ENCODE measurements around the gene TCF25.
A peak's percentile ranks its signal among the peaks of the same experiment; 100 is the strongest.

TCF25 gene

GRCh38 chr16:89860747-89861304 lies 12.6 kb upstream of the TCF25 start:
- H3K4me3 ChIP-seq: no peak overlapping the region
- H3K27ac ChIP-seq: no peak overlapping the region
- no peak for DNase-seq (ENCODE audit: low spot score)
- peak; percentile 94 for TF ChIP-seq CTCF (IDR thresholded peaks at IDR 0.05)

- no peak for DNase-seq (ENCODE audit: low spot score)
- Histone ChIP-seq H3K27ac (no peak overlapping the region), H3K4me3 (no peak overlapping the region)
- no peak for TF ChIP-seq CTCF (IDR thresholded peaks at IDR 0.05)
These were observed 11.7 kb upstream of the TCF25 start for GRCh38 chr16:89861648-89862047.

GRCh38 chr16:89862732-89863131 lies 10.7 kb upstream of the TCF25 start:
- no peak overlapping the region for H3K27ac ChIP-seq
- DNase-seq (ENCODE audit: low spot score): no peak
- no peak for TF ChIP-seq CTCF (IDR thresholded peaks at IDR 0.05)

GRCh38 chr16:89863741-89864526 lies 9.5 kb upstream of the TCF25 start:
- no peak for DNase-seq (ENCODE audit: low spot score)
- Histone ChIP-seq H3K4me3 (no peak overlapping the region), H3K27ac (peak overlapping the region in 1 of 2 donors; percentile 68)
- no peak for TF ChIP-seq CTCF (IDR thresholded peaks at IDR 0.05)

More at GRCh38 chr16:89862732-89863131, 10.7 kb upstream of the TCF25 start:
- H3K4me3 ChIP-seq: no peak overlapping the region

- DNase-seq (ENCODE audit: low spot score): no peak
- no peak for TF ChIP-seq CTCF (IDR thresholded peaks at IDR 0.05)
- Histone ChIP-seq H3K4me3 (no peak overlapping the region), H3K27ac (peak overlapping the region in 1 of 2 donors; percentile 68)
These were observed 8.9 kb upstream of the TCF25 start for GRCh38 chr16:89864527-89864820.

- no peak for TF ChIP-seq CTCF (IDR thresholded peaks at IDR 0.05)
- no peak overlapping the region for H3K27ac ChIP-seq
- DNase-seq (ENCODE audit: low spot score): no peak
- no peak overlapping the region for H3K4me3 ChIP-seq
These were observed 5.5 kb upstream of the TCF25 start for GRCh38 chr16:89867918-89868317.

- no peak for DNase-seq (ENCODE audit: low spot score)
- H3K4me3 ChIP-seq: no peak overlapping the region
- no peak overlapping the region for H3K27ac ChIP-seq
- TF ChIP-seq CTCF (IDR thresholded peaks at IDR 0.05): no peak
These were observed 3.5 kb upstream of the TCF25 start for GRCh38 chr16:89869911-89870310.

Measured in coronary artery (tissue), 2 donors.